ENCODE data around the gene FAM110C.
"Not testable (repeated sequence)": the region's sequence is repeated elsewhere in the genome, so short reads cannot be mapped to it uniquely, and the experiment has no call there.

Gene FAM110C

GRCh38 chr2:80378-80777 is 34.1 kb upstream of the FAM110C start:
- no peak for DNase-seq (ENCODE audit: low read depth)
- H3K4me3 ChIP-seq (ENCODE audit: low read depth, low read length), result no peak overlapping the region
- in situ Hi-C loops (cut with HindIII; ENCODE audit: low sequenced_read_pairs), result no loop called here
- TF ChIP-seq, protein P1, sequence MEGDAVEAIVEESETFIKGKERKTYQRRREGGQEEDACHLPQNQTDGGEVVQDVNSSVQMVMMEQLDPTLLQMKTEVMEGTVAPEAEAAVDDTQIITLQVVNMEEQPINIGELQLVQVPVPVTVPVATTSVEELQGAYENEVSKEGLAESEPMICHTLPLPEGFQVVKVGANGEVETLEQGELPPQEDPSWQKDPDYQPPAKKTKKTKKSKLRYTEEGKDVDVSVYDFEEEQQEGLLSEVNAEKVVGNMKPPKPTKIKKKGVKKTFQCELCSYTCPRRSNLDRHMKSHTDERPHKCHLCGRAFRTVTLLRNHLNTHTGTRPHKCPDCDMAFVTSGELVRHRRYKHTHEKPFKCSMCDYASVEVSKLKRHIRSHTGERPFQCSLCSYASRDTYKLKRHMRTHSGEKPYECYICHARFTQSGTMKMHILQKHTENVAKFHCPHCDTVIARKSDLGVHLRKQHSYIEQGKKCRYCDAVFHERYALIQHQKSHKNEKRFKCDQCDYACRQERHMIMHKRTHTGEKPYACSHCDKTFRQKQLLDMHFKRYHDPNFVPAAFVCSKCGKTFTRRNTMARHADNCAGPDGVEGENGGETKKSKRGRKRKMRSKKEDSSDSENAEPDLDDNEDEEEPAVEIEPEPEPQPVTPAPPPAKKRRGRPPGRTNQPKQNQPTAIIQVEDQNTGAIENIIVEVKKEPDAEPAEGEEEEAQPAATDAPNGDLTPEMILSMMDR (IDR thresholded peaks at IDR 0.05; ENCODE audit: low read depth, low read length, missing control alignments), result no peak

DNA sequence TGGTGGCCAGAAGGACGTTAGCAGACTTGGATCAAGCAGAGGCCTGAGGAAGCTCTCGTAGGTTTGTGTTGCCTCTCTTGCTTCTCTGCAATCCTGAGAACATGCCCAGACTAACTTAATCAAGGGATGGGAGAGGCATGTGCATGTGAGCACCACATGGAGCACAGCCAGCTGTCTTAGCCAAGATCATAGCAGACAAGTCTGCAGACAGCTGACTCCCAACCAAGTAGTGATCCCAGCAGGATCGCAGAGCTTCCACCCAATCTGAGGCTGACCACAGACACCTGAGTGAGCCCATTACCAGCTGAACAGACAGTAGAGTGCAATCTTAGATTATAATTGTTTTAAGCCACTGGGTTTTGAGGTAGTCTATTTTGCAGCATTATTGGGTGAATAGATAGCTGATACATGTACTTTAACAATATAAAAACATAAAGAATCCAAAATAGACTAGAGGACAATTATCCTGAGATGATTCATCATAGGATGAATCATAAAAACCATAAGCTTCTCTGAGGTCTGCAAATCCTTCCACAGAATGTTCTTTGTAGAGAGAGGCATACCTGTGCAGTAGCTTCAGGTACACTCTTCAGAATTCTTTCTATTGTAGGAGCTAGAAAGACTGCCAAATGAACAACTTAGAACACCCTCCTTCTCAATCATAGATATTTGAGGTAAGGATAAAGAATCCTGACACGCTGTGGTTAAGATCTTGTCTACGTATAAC is 25.2 kb upstream of the FAM110C start:
- TF ChIP-seq, protein P1 (IDR thresholded peaks at IDR 0.05; ENCODE audit: low read depth, low read length, missing control alignments), result no peak
- no peak overlapping the region for H3K4me3 ChIP-seq (ENCODE audit: low read depth, low read length)
- in situ Hi-C loops (cut with HindIII; ENCODE audit: low sequenced_read_pairs), result no loop called here
- no peak for DNase-seq (ENCODE audit: low read depth)

DNA sequence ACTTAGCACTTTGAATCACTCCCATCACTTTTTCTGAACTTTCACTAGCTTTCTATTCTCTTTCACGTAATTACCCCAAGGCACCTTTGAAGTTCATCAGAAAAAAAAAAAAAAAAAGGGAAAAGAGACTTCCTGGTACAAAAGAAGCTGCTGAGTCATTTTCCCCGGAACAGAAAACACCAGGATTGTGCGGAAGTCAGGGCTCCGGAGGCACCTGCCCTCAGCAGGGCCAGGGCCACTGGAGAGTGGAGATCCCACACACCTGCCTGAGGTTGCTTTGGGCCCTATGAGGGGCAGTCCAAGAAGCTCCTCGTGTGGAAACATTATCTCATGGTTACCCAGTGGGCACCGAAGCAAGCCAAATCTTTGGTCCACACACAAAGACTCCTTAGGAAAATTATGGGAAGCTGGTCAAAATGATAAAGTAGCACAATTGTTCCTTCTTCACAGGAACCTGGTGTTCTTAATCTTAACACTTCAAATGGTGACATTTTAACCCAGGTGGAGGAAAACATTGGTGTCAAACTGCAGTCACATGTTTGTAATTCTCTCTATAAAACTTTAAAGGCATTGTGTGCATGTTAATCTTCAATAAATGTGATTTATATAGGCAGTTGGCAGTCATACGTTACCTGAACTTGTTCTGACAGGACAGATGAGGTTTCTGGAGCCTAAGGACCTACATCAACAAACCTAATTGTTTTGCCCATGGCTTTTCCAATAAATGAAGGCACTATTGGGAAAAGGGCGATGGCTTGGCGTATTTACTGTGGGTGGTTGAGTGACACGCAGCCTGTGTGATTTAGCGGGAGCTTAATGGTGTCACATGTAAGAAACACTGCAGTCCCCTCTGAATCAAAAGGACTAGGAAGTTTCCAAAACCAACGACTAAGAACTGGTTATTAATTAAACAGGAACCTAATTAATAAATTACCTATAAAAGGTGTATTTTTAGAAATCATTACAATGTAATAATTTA is 23.4 kb upstream of the FAM110C start:
- DNase-seq (ENCODE audit: low read depth), result no peak
- no peak overlapping the region for H3K4me3 ChIP-seq (ENCODE audit: low read depth, low read length)
- TF ChIP-seq, protein P1 (IDR thresholded peaks at IDR 0.05; ENCODE audit: low read depth, low read length, missing control alignments), result no peak
- in situ Hi-C loops (cut with HindIII; ENCODE audit: low sequenced_read_pairs), result no loop called here

- in situ Hi-C loops (cut with HindIII; ENCODE audit: low sequenced_read_pairs); DNase-seq (ENCODE audit: low read depth); H3K4me3 ChIP-seq (ENCODE audit: low read depth, low read length): not testable (repeated sequence)
These were observed 22.3 kb upstream of the FAM110C start for GRCh38 chr2:68637-69036.

- no peak for DNase-seq (ENCODE audit: low read depth)
- TF ChIP-seq, protein P1 (IDR thresholded peaks at IDR 0.05; ENCODE audit: low read depth, low read length, missing control alignments), result no peak
- H3K4me3 ChIP-seq (ENCODE audit: low read depth, low read length), result no peak overlapping the region
- in situ Hi-C loops (cut with HindIII; ENCODE audit: low sequenced_read_pairs), result no loop called here
These were observed 20.5 kb upstream of the FAM110C start for GRCh38 chr2:66853-67252.

GRCh38 chr2:65121-65520 is 18.8 kb upstream of the FAM110C start:
- in situ Hi-C loops (cut with HindIII; ENCODE audit: low sequenced_read_pairs), result no loop called here
- TF ChIP-seq, protein P1 (IDR thresholded peaks at IDR 0.05; ENCODE audit: low read depth, low read length, missing control alignments), result no peak

More at GRCh38 chr2:65121-65520, 18.8 kb upstream of the FAM110C start:
- no peak overlapping the region for H3K4me3 ChIP-seq (ENCODE audit: low read depth, low read length)
- no peak for DNase-seq (ENCODE audit: low read depth)
